Thyroid gland (tissue), 4 donors: ENCODE results near the gene UBE4B. TPM values are rescaled to one million over a fixed set of nuclear protein-coding genes. Genes with fewer than 3 reads are reported as not detected.

ENCODE experiments used
- DNase-seq, 2 donors: peaks; one replicate each; pipeline ENCODE4 v3.0.0-alpha.2; 2019
- H3K27ac ChIP-seq, 3 donors: fragments of 200-600 bp; sonication (generic); 1 replicate in 2 of 3; 2 replicates in 1 of 3; pipeline ENCODE4 v1.5.1; 2016 to 2019; ENCODE audit warnings: mild to moderate bottlenecking in 1 of 3, moderate library complexity in 1 of 3
- H3K27me3 ChIP-seq: fragments of 200-600 bp; sonication (generic); one replicate; pipeline ENCODE4 v1.5.1; 2019
- H3K36me3 ChIP-seq, 2 donors: fragments of 200-600 bp; sonication (generic); one replicate each; pipeline ENCODE4 v1.5.1; 2016 to 2019
- H3K4me1 ChIP-seq, 2 donors: fragments of 200-600 bp; sonication (generic); one replicate each; pipeline ENCODE4 v1.5.1; 2017 to 2019
- H3K4me3 ChIP-seq, 3 donors: fragments of 200-600 bp; sonication (generic); replicated peaks in 1 of 3; 1 replicate in 2 of 3; 2 replicates in 1 of 3; pipeline ENCODE4 v1.5.1; 2016; ENCODE audit warnings: mild to moderate bottlenecking in 1 of 3
- H3K9me3 ChIP-seq: fragments of 200-600 bp; sonication (generic); one replicate; pipeline ENCODE4 v1.5.1; 2017
- POLR2A ChIP-seq, 2 donors: fragments of 450-650 bp; IDR thresholded peaks; one replicate each; pipeline ENCODE4 v1.6.1; 2017; ENCODE audit warnings: antibody characterized with exemption in 2 of 2, mild to moderate bottlenecking in 2 of 2, moderate library complexity in 1 of 2
- WGBS, 2 donors: methylation state at CpG; one replicate each; pipeline ENCODE4 v1.1.5; 2017; 5-methylcytosine and 5-hydroxymethylcytosine counted together
- intact Hi-C: fragments of 100-400 bp; cut with DNase I; formaldehyde crosslinking; loops from one replicate; pipeline ENCODE4 v1.15.1; 2023
- total RNA-seq, 4 donors: library from RNA; depleted of rRNA; stranded (reverse); fragments of >200 nt; gene quantifications; one replicate each; pipeline ENCODE4 v1.2.3, GENCODE V29; 2016
- TF ChIP-seq, protein P1 (sequence below), 6 experiments: fragments of 200-600 bp in 3 of 6; fragments of 450-650 bp in 3 of 6; sonication (generic) in 3 of 6; IDR thresholded peaks; one replicate each; pipeline ENCODE4 v1.5.1; 2016 to 2019; ENCODE audit warnings: antibody characterized with exemption in 6 of 6, mild to moderate bottlenecking in 2 of 6, inconsistent platforms in 1 of 6, moderate library complexity in 1 of 6

UBE4B gene
- total RNA-seq, 4 donors from 2014 or later, result 64.0 to 89.0 (median 71.0) TPM

DNA sequence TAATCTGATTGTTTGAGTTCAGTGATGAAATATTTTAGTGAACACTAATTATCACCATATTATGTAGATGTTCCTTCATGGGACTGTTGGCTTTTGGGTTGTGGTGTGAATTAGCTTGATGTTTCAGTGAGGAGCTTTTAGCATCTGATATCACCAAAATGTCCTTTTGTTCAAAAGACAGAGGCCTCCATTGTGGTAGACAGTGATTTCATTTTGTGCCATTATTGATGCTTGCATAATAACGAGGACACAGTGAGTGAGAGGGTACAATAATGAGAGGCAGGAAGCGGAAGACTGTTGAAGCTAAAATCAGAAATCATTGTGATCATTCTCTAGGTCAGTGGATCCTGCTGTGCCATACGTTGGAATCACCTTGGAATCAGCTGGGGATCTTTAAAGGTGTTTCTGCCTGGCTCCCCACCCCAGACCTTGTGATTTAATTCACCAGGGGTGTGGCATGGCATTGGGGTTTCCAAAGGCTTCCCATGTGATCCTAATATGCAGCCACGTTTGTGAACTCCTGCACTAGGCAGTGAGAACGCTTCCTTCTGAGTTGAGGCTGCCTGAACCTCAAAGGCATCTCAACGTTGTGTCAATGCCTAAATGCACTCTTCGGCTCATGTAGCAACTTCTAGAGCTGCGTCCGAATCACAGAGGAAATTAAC lies 95.5 kb downstream of the UBE4B start:
- intact Hi-C loops, result no loop called here
- no peaks in the 10 kb centered on the region for H3K9me3 ChIP-seq
- no peaks in the 10 kb centered on the region for H3K27me3 ChIP-seq
- H3K4me3 ChIP-seq, result no peak overlapping the region
- WGBS, 2 donors, result 89 to 91% methylated on average over 9 of the region's 9 CpGs
- no peak for DNase-seq
- TF ChIP-seq, protein P1, sequence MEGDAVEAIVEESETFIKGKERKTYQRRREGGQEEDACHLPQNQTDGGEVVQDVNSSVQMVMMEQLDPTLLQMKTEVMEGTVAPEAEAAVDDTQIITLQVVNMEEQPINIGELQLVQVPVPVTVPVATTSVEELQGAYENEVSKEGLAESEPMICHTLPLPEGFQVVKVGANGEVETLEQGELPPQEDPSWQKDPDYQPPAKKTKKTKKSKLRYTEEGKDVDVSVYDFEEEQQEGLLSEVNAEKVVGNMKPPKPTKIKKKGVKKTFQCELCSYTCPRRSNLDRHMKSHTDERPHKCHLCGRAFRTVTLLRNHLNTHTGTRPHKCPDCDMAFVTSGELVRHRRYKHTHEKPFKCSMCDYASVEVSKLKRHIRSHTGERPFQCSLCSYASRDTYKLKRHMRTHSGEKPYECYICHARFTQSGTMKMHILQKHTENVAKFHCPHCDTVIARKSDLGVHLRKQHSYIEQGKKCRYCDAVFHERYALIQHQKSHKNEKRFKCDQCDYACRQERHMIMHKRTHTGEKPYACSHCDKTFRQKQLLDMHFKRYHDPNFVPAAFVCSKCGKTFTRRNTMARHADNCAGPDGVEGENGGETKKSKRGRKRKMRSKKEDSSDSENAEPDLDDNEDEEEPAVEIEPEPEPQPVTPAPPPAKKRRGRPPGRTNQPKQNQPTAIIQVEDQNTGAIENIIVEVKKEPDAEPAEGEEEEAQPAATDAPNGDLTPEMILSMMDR (IDR thresholded peaks at IDR 0.05), result no peak
- no peak for TF ChIP-seq POLR2A (IDR thresholded peaks at IDR 0.05)
- no peaks in the 10 kb centered on the region for H3K4me1 ChIP-seq
- peaks cover 29% of the 10 kb centered on the region in 2 donors for H3K36me3 ChIP-seq
- H3K27ac ChIP-seq, result no peak overlapping the region

DNA sequence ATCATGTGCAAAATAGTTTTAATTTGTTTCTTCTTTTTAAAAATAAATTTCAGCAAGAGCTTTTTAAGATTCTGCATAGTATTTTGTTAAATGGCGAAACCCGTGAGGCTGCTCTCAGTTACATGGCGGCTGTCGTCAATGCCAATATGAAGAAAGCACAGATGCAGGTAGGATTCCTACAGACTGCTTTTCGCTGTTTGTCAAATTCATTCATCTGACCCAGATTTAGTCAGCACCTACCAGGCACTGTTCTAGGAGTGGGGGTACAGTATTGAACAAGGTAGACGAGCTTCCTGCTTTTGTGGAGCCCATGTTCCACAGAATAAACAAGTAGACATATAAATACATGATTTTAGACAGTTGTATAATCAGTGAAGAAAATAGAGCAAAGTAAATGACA lies 99.6 kb downstream of the UBE4B start:
- H3K27ac ChIP-seq, result no peak overlapping the region
- H3K4me1 ChIP-seq, result no peaks in the 10 kb centered on the region
- no peak for TF ChIP-seq POLR2A (IDR thresholded peaks at IDR 0.05)
- TF ChIP-seq, protein P1 (IDR thresholded peaks at IDR 0.05), result no peak
- intact Hi-C loops, result no loop called here
- H3K36me3 ChIP-seq, result peaks cover 41 to 44% of the 10 kb centered on the region in 2 donors
- WGBS, 2 donors, result 97% methylated on average over 6 of the region's 6 CpGs
- no peaks in the 10 kb centered on the region for H3K27me3 ChIP-seq
- H3K9me3 ChIP-seq, result no peaks in the 10 kb centered on the region
- DNase-seq, result no peak
- H3K4me3 ChIP-seq, result no peak overlapping the region

DNA sequence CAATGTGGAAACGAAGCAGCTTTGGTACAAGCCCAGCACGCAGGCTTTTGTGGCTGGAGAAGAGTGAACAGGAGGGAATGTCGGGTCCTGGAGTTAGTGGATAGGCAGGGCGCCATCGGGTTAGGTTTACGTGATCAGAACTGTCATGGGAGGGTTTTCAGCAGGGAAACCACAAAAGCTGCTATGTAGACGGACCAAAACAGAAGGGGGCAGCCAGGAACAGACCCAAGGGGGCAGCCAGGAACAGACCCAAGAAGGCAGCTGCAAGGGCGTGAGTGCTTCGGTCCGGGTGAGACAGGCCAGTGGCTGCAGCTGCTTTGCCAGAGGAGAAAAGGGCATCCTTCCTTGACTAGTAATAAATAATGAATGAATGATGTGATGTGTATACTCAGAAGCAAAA lies 100.1 kb downstream of the UBE4B start:
- intact Hi-C loops, result no loop called here
- H3K36me3 ChIP-seq, result peaks cover 43 to 44% of the 10 kb centered on the region in 2 donors
- no peak for TF ChIP-seq POLR2A (IDR thresholded peaks at IDR 0.05)
- TF ChIP-seq, protein P1 (IDR thresholded peaks at IDR 0.05), result no peak

DNA sequence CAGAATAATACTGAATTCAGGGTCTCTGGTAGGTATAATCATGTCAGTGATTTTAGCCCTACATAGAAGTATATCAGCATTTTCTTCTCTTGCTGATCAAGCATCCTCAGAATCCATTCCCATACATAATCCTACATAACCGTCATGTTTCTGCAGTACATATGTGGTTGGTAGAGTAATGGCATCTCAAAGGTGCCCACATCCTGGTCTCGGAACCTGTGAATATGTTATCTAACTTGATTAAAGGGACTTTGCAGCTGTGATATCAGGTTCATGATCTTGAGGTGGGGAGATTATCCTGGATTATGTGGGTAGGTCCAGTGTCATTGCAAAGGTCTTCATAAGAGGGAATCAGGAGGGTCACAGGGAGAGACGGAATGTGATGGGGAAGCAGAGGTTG lies 108.2 kb downstream of the UBE4B start:
- Histone ChIP-seq H3K9me3 (no peaks in the 10 kb centered on the region), H3K4me1 (no peaks in the 10 kb centered on the region), H3K27me3 (no peaks in the 10 kb centered on the region), H3K36me3 (peaks cover 8 to 24% of the 10 kb centered on the region in 2 donors), H3K4me3 (no peak overlapping the region), H3K27ac (no peak overlapping the region)
- intact Hi-C loops, result no loop called here
- WGBS, 2 donors, result 98 to 99% methylated on average over 3 of the region's 3 CpGs
- DNase-seq, result no peak
- TF ChIP-seq, protein P1 (IDR thresholded peaks at IDR 0.05), result no peak
- TF ChIP-seq POLR2A (IDR thresholded peaks at IDR 0.05), result no peak

More for the DNA sequence above, 100.1 kb downstream of the UBE4B start:
- no peak for DNase-seq
- no peaks in the 10 kb centered on the region for H3K4me1 ChIP-seq
- no peak overlapping the region for H3K27ac ChIP-seq
- H3K9me3 ChIP-seq, result no peaks in the 10 kb centered on the region
- no peak overlapping the region for H3K4me3 ChIP-seq
- WGBS, 2 donors, result 82 to 92% methylated on average over 10 of the region's 10 CpGs
- H3K27me3 ChIP-seq, result no peaks in the 10 kb centered on the region

DNA sequence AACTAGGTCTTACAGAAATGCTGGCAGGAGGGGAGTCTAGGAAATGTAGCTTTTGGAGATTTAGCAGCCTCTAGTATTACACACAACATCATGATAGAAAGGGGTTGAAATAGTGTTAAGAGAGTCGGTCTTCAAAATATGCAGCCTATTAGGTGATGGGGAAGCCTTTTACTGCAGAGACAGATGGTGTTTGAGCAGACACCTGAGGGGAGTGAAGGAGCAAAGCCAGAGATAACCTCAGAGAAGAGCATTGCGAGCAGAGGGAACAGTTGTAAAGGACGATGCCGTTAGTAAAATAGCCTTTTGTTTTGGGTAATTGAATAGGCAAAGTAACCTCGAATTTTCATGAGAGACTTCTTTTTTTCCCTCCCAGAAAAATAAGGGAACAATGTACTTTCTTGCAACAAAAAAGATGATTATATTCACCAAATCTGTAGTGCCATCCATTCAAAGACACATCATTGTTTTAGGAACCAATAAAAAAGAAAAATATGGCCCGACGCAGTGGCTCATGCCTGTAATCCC lies 111.3 kb downstream of the UBE4B start:
- DNase-seq, result no peak
- WGBS, 2 donors, result 94% methylated on average over 7 of the region's 7 CpGs
- no peak overlapping the region for H3K27ac ChIP-seq
- no peaks in the 10 kb centered on the region for H3K9me3 ChIP-seq
- intact Hi-C loops, result no loop called here
- H3K4me3 ChIP-seq, result no peak overlapping the region
- peaks cover 2 to 21% of the 10 kb centered on the region in 2 donors for H3K36me3 ChIP-seq
- TF ChIP-seq, protein P1 (IDR thresholded peaks at IDR 0.05), result no peak
- H3K27me3 ChIP-seq, result no peaks in the 10 kb centered on the region
- H3K4me1 ChIP-seq, result no peaks in the 10 kb centered on the region
